Thyroid gland (tissue), 4 donors: ENCODE data around the gene LYRM7.

ENCODE experiments used
- POLR2A ChIP-seq, 2 donors: fragments of 450-650 bp; IDR thresholded peaks; one replicate each; pipeline ENCODE4 v1.6.1; 2017; ENCODE audit warnings: antibody characterized with exemption in 2 of 2, mild to moderate bottlenecking in 2 of 2, moderate library complexity in 1 of 2
- TF ChIP-seq, protein P1 (sequence below), 6 experiments: fragments of 200-600 bp in 3 of 6; fragments of 450-650 bp in 3 of 6; sonication (generic) in 3 of 6; IDR thresholded peaks; one replicate each; pipeline ENCODE4 v1.5.1; 2016 to 2019; ENCODE audit warnings: antibody characterized with exemption in 6 of 6, mild to moderate bottlenecking in 2 of 6, inconsistent platforms in 1 of 6, moderate library complexity in 1 of 6

DNA sequence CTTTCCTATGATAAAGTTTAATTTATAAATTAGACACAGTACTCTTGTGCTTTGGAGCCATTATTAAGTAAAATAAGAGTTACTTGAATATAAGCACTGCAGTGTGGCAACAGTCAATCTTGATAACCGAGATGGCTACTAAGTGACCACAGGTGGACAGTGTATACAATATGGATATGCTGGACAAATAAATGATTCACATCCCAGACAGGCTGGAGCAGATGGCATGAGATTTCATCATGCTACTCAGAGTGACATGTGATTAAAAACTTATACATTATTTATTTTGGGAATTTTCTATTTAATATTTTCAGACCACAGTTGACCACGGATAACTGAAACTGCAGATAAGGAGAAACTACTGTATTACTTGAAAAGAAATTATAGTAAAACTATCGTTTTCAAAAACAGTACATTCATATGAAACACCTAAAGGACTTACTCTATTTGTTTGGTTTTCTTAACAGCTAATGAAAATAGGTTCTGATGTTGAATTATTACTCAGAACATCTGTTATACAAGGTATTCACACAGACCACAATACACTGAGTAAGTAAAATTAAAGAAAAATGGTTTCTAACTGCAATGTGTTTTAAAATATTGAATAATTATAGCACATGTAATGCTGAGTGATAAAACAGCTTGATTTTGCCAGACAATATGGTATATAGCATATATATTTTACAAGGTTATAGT lies 16.0 kb downstream of the LYRM7 start:
- TF ChIP-seq, protein P1, sequence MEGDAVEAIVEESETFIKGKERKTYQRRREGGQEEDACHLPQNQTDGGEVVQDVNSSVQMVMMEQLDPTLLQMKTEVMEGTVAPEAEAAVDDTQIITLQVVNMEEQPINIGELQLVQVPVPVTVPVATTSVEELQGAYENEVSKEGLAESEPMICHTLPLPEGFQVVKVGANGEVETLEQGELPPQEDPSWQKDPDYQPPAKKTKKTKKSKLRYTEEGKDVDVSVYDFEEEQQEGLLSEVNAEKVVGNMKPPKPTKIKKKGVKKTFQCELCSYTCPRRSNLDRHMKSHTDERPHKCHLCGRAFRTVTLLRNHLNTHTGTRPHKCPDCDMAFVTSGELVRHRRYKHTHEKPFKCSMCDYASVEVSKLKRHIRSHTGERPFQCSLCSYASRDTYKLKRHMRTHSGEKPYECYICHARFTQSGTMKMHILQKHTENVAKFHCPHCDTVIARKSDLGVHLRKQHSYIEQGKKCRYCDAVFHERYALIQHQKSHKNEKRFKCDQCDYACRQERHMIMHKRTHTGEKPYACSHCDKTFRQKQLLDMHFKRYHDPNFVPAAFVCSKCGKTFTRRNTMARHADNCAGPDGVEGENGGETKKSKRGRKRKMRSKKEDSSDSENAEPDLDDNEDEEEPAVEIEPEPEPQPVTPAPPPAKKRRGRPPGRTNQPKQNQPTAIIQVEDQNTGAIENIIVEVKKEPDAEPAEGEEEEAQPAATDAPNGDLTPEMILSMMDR (IDR thresholded peaks at IDR 0.05), result no peak
- TF ChIP-seq POLR2A (IDR thresholded peaks at IDR 0.05), result no peak
